HG03039 (cell line): ENCODE measurements around the gene CD34.
"Not testable (repeated sequence)": the region's sequence is repeated elsewhere in the genome, so short reads cannot be mapped to it uniquely, and the experiment has no call there.

ENCODE experiments used
- ATAC-seq: cut with Tn5 transposase; IDR thresholded peaks from one replicate; pipeline ENCODE4 v1.9.1; 2021; ENCODE audit warnings: mild to moderate bottlenecking, moderate library complexity; ENCODE audit not compliant: unreplicated experiment

The CD34 gene

GRCh38 chr1:207910591-207911354 lies at the start of gene CD34:
Gene CD34, minus strand, starts transcription at chr1:207911125. Its CDS starts 45 bp downstream, at chr1:207911080.
- no peak for ATAC-seq

DNA sequence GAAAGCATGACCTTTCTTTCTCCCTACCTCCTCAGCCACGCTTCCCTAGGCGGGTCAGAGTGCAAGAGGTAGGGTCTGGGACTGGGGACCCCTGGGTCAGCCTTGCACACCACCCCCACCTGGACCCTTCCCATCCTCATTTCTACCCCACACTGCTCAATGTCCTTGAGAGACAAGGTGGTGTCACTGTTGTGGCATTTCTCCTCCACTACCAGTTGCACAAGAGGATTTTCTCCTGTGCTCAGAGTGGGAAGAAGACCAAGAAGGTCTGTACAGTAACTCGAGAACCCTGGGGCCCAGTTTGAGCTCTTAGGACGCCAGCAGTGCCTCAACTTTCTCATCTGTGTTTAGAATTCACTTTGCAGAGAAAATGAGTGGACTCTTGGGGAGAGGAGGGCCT lies 49.4 kb upstream of the CD34 start:
- ATAC-seq = no peak

- no peak for ATAC-seq
Observed at GRCh38 chr1:207959910-207960309, 49.0 kb upstream of the CD34 start.

- ATAC-seq = no peak
Observed at GRCh38 chr1:207959141-207959825, 48.4 kb upstream of the CD34 start.

GRCh38 chr1:207958376-207959139 lies 47.6 kb upstream of the CD34 start:
- no peak for ATAC-seq

GRCh38 chr1:207956986-207957385 lies 46.1 kb upstream of the CD34 start:
- ATAC-seq = no peak

GRCh38 chr1:207954104-207954503 lies 43.2 kb upstream of the CD34 start:
- ATAC-seq = no peak

DNA sequence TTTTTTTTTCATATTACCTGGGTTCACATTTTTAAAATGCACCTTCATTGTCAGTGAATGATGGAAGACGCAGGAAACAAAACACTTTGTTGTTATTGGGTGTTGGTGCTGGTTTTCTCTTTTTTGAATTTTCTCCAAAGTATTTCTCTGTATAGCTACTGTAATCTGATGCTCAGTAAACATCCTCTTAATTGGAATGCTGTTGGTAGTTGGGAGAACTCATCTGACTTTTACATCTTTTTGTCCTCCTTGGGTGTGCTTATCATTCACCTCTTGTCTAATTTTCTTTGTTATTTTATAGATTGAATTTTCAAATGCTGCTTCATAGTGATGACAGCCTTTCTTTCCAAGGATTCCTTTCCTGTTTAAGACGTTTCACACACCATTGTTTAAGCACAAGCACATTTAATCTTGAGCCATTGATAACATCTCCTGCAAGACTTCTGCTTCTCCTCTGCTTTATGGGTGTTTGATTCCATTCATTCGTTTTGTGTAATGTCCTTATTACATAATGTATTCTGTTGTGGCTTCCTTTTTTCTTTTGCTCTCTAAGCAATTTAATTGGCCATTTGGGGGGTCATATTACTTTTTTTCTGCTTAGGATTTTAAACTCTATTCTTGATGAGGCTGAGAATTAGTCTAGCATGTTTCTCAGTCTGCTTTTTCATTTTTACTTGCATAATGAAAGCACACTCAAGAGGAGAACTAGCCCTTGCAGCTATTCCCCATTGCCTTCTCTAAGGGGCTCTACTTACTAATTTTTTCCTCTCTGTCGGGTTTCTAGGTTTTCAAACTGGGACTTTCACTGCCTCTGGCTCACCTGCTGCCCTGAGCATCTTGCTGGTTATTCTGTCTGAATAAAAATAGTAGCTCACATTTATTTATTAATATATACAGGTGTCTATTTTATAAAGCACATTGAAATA lies 42.0 kb upstream of the CD34 start:
- ATAC-seq = no peak

DNA sequence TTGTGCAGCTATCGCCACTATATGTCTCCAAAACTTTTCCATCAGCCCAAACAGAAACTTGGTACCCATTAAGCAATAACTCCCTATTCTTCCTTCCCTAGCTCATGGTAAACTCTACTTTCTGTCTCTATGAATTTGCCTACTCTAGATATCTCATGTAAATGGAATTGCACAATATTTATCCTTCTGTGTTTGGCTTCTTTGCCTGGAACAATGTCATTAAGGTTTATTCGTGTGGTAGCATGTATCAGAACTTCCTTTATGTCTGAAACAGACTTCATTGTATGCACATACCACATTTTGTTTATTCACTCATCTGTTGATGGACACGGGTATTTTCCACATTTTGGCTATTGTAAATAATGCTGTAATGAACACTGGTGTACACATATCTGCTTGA lies 40.7 kb upstream of the CD34 start:
- no peak for ATAC-seq

- no peak for ATAC-seq
Observed at GRCh38 chr1:207950750-207951149, 39.8 kb upstream of the CD34 start.

DNA sequence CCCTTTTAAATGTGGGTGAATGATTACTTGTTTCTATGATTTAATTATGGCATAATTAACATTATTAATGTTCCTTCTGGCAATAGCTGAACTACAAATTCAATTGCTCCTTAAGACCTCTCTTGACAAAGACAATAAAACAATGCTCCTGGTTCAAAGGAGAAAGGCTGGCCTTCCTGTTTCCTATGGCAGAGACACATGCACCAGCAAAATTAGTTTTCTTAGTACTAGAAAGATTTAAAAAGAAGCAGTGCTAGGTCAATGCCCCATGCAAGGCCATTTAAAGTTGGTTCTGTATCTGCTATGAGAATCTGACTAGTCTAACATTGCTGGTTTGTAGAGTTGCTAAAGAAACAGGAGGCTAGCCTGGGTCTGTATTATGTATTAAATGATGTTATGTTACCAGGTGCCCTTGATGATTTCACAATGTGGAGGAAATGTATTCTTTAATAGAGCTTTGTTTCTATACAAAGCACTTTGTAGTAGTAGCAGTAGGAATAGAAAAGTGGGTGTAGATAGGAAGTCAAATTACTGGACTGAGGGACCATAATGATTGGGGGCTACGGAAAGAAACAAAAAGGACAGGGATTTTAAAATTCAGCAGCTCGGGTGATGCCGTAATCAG lies 38.8 kb upstream of the CD34 start:
- no peak for ATAC-seq

DNA sequence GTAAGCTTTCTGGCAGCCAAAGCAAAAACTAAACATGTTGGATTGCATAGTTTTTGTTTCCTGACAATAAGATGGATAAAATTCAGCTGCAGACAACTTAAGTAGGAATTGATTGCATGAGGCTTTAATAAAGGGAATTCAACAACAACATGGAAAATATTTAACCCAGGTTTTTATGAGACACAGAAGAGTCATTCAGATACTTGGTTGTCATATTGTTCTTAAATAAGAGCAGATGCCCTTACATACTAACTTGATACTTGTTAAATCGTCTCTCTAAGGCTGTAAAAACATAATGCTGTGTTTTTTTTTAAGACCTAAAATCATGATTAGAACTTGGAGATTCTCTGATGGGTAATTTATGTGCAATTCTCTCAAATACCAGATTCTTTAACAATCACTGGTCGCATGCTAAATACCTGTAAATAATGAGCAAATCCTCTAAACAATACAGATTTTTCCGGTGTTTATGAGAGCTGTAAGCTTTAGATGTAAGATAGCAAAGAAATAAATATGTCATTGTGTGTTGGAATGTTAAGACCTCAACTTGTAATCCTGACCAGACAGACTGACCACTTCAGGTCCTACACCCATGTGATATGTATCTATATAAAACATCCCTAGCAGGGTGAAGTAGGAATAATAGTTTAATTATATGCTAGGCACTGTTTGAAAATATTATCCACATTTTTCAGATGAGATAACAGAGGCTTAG lies 37.8 kb upstream of the CD34 start:
- ATAC-seq = no peak

GRCh38 chr1:207946756-207947155 lies 35.8 kb upstream of the CD34 start:
- no peak for ATAC-seq

- ATAC-seq = no peak
Observed at GRCh38 chr1:207944571-207944970, 33.6 kb upstream of the CD34 start.

DNA sequence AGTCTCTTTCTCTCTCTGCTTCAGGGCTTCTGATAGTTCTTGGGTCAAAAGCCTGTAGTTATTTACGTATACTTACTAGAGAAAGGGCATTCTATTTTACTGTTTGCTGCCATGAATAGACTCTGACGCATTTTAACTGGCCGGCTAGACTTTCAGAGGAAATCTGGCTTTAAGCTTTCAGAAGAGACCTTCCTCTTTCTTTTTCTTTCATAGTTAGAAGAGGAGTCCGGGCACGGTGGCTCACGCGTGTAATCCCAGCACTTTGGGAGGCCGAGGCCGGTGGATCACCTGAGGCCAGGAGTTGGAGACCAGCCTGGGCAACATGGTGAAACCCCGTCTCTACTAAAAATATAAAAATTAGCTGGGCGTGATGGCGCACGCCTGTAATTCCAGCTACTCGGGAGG lies 31.4 kb upstream of the CD34 start:
- ATAC-seq = not testable (repeated sequence)

- no peak for ATAC-seq
Observed at GRCh38 chr1:207941665-207942064, 30.7 kb upstream of the CD34 start.

GRCh38 chr1:207938016-207938415 lies 27.1 kb upstream of the CD34 start:
- no peak for ATAC-seq

GRCh38 chr1:207937204-207937603 lies 26.3 kb upstream of the CD34 start:
- ATAC-seq = no peak

DNA sequence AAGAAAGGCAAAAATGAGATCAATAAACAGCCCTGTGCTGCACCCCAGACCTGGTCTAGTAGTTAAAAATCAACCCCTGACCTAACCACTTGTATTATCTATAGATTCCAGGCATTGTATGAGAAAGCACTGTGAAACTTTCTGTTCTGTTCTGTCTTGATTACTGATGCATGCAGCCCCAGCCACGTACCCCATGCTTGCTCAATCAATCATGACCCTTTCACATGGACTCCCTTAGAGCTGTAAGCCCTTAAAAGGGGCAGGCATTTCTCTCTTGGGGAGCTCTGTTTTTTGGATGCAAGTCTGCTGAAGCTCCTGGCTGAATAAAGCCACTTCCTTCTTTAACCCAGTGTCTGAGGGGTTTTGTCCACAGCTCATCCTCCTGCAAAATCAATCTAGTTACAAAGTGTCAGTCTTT lies 24.2 kb upstream of the CD34 start:
- ATAC-seq = peak; percentile 92
